Hypothalamus (tissue), 51 donors: ENCODE data around the gene PTTG1.

Experiments used
- DNase-seq, 51 donors: peaks; one replicate each; lab custom pipeline; 2025; lab: John Stamatoyannopoulos, UW

The PTTG1 gene

DNA sequence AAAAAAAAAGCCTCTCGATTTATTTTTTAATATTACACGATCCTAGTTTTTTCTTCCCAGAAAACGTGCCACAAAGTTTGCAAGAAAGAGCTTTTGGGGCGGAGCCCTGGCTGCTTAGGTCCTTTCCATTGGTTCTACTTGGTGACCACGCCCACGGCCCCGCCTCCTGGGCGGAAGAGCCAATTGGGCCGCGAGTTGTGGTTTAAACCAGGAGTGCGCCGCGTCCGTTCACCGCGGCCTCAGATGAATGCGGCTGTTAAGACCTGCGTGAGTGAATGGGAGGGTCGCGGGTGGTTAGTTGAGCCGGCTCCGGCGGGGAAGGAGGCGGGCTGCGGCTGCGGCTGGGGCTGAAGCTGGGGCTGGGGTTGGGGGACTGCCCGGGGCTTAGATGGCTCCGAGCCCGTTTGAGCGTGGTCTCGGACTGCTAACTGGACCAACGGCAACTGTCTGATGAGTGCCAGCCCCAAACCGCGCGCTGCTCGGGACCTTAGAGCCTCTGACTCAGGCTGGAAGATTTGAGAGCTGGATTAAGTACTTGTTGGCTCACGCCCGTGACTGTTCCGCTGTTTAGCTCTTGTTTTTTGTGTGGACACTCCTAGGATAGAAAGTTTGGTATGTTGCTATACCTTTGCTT is at the start of gene PTTG1:
Gene PTTG1, plus strand, starts transcription at position 231 of the 634 bp plus-strand sequence. CDS start 458 bp downstream, outside the sequence.
- peak in 50 of 51 donors; percentile 7 to 91 (median 78) for DNase-seq

DNA sequence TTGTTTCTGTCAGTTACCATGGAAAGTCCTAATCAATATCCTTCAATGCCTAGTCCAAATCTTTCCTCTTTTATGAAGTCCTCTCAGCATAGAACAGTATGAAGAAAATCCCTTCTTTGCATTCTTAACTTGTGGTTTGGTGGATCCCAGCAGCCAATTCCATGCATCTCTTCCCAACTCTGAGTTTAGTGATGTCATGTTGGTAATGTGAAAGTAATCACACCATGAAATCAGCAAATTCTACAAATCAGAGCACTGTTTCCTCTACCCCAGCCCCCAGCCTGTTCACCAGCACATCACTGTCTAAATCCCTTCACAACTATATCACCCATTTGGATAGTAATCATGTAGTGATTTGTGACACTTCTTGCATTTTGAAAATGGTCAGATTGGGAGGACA is 46.5 kb upstream of the PTTG1 start:
- no peak for DNase-seq

DNA sequence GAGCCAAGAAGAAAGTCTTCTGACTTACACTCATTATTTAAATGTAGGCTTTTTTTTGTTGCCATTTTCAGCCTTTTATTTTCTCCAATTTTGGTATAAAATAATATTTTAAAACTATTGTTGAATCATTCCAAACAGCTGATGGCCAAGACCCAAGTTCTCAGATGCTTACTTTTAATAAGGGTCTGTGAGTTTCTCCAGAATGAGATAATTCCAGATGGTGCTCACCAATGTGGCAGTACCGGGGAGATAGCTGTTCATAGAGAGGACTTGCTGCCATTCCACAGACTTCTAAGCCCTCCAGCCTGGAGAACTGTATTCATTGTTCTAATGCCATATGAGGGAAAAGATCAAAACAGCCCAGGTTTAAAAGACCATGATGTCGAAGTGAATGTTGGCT is 46.0 kb upstream of the PTTG1 start:
- DNase-seq = no peak

DNA sequence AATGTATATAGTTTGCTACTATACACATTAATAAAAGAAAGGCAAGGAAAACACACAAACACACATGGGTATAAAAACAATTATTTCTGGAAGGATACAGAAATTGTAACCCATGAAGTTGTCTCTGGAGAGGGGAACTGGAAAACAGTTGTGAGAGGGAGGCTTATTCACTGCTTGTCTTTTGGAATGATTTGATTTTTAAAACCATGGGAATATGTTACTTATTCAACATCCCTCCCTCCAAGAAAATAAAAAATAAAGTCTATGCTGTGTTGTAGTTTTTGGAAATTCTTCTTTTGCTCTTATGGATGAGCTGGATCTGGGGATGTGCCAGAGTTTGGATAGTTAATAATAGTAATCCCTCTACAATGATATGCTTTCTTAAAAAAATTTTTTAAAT is 45.2 kb upstream of the PTTG1 start:
- no peak for DNase-seq

DNA sequence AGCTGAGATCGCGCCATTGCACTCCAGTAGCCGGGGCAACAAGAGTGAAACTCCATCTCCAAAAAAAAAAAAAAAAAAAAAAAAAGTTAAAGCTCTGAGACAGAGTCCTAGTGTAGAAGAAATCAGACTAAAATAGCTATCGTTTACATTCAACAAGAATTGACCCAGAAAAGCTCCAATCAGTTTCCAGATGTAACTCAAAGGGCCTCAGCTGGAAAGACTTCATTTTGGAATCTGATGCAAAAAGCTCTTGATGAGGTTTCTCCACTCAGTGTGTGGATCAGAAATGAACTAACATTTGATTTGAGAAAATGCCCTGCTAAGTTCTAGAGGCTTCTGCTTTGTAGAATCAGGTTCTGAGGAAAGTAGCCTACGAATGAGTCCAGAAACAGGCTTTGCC is 44.0 kb upstream of the PTTG1 start:
- DNase-seq = no peak

DNA sequence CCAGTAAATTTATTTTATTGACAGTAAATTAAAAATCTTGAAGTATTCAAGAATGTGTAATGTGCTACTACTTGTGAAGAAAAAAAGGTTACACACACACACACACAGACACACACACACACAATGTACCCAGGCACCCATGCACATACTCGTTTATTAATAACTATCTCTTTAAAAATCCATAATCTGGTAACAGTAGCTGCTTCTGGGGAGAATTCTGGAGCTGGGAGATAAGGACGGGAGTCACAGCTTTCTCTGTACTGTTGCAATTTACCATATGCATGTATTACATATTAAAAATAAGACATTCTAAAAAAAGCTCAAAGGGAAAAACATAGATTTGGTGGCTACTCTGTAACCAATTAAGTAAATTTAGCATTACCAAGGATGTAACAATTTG is 43.3 kb upstream of the PTTG1 start:
- DNase-seq = no peak

DNA sequence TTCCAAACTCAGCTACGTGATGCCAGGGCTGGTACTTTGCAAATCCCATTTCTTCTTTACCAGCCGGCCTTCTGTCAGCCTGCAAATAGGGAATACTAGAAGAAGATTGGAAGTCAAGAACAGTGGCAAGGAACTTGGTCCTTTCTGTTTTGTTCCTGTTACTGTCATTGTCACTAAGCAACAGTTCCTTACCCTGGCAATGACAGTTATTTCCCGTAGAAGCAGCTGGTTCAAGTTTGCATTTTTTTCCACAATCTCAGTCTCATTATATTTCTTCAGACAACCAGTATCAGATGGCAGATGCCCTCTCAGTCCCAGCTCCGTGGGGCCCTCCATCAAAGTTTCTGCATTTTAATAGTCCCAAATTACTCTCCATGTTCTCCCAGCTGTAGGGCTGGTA is 42.1 kb upstream of the PTTG1 start:
- no peak for DNase-seq

DNA sequence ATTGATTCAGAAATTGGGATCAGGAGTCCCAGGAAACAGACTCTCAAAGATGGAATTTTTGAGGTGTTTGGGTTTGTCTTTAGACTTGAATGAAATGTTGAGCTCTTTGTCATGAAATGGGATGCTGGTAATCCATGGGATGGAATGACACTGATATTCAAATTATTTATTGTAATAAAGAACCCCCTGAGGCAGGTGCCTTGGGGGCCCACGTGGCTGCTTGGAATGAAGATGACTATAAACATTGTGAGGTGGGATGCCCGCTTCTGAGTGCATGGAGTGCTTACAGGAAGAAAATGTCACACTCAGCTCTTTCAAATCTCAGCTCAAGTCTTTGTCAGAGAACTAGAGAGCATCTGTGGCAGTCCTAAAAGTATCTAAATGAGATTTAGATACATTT is 41.6 kb upstream of the PTTG1 start:
- no peak for DNase-seq

DNA sequence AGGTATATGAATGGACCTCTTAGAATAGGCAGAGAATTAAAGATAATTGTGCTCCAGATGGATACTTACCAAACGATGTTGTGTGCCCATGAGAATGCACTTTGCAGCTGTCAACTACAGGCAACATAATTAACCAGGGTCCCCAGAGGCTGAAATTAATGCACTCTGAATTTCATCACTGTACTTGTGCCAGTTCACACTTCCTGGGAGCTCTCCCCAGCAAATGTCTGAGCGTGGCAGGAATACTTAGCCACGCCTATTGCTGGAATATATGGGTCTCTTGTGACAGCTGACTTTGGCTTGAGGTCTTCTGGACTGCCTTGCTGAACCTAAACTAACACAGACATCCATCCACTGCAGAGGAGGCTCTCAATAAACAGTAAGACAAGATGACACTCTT is 39.3 kb upstream of the PTTG1 start:
- no peak for DNase-seq

DNA sequence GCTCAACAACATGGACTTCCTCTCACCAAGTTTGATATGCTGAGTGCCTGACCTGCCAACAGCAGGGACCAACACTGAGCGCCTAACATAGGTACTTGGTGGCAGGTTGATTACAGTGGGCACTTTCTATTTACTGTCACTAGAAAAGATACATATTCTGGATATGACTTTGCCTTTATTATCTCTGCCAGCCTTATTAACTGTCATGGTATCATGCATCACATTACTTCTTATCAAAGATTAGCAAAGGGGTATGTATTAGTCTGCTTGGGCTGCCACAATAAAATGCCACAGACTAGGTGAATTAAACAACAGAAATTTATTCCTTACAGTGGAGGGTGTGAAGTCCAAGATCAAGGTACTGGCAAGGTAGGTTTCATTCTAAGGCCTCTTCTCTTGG is 37.0 kb upstream of the PTTG1 start:
- no peak for DNase-seq

DNA sequence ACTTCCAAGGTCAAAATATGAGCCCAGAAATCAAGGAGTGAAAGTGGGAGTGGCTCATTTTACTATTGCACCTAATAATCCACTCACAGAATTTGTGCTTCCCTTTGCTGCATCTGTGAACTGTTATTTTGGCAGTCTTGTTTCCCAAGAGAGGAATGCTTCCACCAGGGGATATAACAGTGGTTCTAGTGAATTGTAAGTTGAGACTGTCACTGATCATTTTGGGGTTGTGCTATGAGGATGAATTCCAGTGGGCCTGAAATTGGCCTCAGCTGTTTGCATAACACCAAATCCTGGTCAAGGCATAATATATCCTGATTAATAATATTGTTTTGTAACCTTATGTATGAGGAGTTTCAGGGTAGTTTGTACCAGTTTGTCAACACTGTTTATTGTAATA is 36.2 kb upstream of the PTTG1 start:
- no peak for DNase-seq

DNA sequence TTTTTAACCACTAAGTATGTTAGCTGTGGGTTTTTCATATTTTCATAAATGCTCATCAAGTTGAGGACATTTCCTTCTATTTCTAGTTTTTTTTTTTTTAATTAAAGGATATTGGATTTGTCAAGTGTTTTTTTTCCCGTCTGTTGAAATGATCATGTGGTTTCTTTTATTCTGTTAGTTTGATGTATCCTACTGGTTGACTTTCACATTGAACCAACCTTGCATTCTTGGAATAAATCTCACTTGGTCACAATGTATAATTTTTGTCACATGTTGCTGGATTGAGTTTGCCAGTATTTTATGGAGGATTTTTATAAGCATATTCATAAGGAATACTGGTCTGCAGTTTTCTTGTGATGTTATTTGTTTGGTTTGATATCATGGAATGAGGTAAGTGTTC is 34.2 kb upstream of the PTTG1 start:
- DNase-seq = no peak

DNA sequence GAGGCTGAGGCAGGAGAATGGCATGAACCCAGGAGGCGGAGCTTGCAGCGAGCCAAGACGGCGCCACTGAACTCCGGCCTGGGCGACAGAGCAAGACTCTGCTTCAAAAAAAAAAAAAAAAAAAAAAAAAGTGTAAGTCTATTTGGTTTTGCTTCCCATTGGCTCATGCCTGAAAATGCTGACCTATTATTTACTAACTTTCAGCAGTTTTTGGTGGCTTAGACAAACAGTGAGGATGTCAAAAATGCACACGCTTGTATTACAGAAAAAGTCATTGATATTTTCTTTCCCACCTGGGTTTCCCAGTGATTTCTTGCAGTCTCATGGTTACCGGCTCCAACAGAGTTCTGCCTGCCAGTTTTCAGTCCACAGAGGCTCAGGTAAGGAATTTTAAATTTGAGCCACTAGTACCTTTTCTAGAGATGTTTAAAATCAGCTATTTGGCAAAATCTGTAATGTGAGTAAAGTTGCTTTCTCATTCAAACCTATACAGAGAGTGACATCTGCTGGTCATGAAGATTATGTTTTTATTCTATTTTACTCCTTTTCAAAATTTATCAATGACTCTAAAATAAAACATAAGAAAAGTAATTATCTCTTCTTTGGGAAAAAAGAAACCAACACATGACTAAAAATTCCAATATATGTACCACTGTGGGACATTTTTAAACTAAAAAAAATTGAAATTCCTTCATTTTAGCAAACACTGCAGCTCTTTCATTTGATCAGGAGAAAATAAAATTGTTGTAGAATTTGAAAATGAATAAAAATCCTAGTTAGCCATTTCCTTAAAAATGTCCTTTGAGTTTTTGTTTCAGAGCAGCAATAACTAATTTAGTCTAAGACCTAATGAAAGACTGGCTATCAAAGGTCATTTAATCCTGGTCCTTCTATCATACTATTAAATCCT is 30.6 kb upstream of the PTTG1 start:
- no peak for DNase-seq

DNA sequence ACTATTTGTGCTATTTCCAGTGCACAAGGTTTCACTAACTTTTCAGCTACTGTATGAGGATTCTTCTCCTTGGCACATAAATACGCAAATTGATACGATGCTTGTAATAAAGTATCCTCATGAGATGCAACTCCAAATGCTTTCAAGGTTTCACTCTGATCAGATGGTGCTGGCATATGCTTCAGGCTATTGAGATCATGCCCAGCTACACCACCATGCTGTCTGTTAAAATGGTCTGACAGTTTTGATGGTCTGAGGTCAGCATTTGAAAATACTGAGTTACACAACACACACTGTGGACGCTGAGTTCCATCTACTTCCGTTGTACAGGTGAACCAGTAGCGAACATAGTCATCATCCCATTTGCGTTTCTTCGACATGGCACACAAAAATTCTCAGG is 26.5 kb upstream of the PTTG1 start:
- no peak for DNase-seq

DNA sequence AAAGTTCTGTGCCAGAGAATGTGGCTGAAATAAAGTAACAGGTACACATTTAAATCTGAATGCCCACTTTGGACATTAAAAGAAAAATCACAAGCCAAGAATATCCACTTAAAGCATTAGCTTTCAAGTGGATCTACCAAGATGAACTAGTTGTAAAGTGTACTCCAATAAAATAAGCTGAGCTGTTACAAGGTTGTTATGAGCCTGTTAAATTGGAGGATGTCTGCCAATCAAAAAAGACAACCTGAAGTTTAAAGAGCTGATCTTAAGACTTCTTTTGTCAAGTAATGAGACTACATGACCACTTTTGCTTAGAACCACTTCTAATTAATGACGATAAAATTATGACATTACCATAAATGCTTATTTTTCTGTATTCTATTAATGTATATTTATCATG is 24.2 kb upstream of the PTTG1 start:
- DNase-seq = no peak

DNA sequence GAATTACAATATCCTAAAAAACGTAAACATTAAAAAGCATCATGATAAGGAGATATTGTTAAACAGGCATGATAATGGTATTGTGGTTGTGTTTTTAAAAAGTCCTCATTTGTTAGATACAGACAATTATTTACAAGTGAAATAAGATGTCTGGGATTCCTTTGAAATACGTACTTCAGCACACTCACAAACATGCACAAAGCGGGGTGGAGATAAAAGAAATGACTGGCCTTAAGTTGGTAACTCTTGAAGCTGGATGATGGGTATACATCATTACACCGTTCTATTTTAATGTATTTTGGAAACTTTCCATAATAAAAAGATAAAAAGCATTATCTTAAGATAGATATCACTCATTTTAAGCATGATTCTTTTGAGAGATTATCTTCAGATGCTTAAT is 22.8 kb upstream of the PTTG1 start:
- DNase-seq = no peak

DNA sequence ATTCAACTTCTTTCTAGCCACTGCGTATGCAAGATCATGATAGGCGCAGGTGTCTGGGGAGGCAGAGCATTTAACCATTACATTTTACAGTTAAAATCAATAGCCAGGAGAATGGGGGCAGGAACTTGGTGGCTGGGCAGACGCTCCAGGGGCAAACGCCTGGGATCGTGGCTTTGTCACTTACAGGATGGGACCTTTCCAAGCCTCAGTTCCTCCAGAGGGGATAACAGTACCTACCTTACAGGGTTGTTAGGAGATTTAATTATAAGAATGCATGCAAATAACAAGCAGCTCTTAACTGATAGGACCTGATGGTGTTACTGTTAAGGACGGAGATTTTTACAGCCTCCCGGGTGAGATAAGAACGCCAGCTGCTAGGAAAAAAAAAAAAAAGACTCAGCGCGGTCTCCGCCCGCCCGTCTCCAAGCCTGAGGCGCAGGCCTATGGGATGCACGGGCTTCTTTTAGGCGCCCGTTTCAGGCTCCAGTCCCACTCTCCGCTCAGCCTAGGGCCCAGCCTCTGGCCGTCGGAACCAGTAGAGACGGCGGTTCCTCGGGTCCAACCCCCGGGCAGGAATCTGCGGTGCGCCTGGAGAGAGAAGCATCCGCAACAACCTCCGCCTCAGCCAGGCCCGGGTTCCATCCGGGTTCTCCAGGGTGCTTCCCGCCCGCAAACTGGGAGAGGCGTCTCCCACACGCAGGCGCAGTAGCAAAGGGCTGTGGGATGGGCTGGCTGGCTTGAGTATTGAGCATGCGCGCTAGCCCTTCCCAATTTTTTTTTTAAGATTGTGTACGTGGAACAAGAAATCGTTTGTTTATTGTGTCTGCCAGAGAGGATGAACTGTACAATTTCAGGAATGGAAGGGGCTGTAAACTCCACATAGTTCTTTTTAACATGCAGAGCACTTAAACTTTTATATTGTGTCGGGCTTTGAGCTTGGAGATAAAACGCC is 22.0 kb upstream of the PTTG1 start, which contains the start of gene FAM200C:
Gene FAM200C, minus strand, starts transcription at position 653 of the 952 bp plus-strand sequence. CDS start 4,564 bp downstream, outside the sequence.
- DNase-seq = peak; percentile 56 to 97 (median 85)

DNA sequence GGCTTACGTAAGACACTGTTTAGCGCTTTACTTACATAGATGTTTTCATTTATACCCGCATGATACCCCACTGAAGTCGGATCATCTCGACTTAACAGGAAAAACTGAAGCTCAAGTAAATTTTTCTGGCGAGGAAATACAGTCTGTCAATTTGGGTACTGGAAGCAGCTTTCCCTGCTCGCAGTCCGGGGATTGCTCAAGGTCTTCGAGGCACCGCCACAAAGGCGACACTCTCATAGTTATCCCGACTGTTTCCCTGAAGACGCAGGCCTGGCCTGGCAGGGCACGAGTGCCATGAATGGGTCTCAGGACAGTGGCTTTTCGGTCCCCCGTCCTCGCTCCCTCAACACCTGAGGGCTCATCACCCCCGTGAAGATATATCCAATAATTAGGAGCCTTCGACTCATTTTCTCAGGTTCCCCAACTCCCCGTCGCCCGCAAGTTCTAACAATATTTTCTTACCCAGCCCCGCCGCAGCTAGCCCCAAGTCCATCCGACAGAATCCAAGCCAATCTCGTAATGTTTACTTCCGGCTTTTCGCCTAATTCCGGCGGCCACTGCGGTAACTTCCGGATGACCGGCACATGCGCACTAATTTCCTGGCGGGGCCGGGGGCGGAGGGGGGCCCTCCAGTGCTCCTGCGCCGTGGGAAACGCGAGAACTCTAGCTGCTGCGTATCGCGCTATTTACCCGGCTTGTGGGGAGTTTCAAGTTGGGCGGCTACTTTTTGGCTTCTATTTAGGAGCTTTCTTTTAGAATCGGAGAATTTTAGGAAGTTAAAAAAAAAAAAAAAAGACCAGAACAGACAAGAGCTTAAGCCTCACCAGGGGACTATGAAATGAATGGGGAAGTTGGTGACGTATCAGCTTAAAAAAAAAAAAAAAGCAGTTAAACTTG is 2.8 kb upstream of the PTTG1 start, which contains the start of gene SLU7:
Gene SLU7, minus strand, starts transcription at position 521 of the 897 bp plus-strand sequence. CDS start 3,787 bp downstream, outside the sequence.
- DNase-seq = peak; percentile 34 to 95 (median 82)

DNA sequence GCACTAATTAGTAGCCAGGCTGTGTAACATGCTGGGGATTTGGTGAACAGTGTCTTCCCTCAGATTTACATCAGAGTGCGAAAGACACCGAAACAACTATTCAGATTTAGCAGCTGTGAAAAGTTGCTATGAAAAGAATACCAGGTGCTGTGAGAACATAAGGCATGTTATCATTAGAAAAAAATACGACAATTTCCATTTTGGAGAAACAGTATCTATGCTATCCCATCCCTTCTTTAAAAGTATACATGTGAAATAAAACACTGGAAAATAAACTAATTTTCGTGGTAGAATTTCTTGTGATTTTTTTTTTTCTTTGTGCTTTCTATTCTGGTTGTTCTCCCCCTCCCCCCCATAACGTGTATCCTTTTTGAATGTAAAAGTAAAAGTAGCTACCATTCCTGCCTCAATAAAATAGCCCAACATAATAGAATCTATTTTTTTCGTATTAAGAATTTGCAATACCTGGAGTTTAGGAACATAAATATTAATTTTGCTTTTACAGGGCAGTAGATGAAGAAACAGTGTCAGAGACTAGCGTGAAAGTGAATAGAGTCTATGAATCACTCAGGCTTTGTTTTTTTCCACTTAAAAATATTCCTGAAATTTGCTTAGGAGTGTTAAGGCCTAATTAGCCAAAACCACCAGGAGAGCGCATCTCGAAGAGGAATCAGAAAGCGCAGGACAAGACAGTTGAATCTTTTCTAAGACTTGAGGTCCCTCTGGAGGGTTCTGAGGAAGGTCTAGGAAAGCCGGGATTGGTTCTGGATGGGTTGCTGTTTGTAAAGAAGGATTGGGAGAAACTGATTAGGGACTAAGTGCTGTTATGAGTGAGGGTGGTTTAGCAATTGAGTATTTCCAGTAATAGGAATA is 2.0 kb upstream of the PTTG1 start:
- peak in 1 of 51 donors; percentile 10 for DNase-seq
